NCI-H2107 treated with DMSO at 0.1 percent for 48 hours (cell line): ENCODE results near the gene DDHD1.
"Not testable (repeated sequence)": the region's sequence is repeated elsewhere in the genome, so short reads cannot be mapped to it uniquely, and the experiment has no call there.

Experiments
- DNase-seq: peaks from one replicate; lab custom pipeline; 2025; ENCODE audit not compliant: unreplicated experiment; lab: John Stamatoyannopoulos, UW

Gene DDHD1

GRCh38 chr14:53109105-53110041 is 43.8 kb downstream of the DDHD1 start:
- no peak for DNase-seq

GRCh38 chr14:53108292-53109104 is 44.6 kb downstream of the DDHD1 start:
- no peak for DNase-seq

GRCh38 chr14:53106768-53107167 is 46.4 kb downstream of the DDHD1 start:
- no peak for DNase-seq

GRCh38 chr14:53103636-53104340 is 49.3 kb downstream of the DDHD1 start:
- DNase-seq = no peak

- no peak for DNase-seq
Measured at GRCh38 chr14:53093206-53093605, 59.9 kb downstream of the DDHD1 start.

GRCh38 chr14:53090853-53091252 is 62.3 kb downstream of the DDHD1 start:
- no peak for DNase-seq

GRCh38 chr14:53084954-53085353 is 68.2 kb downstream of the DDHD1 start:
- not testable (repeated sequence) for DNase-seq

- DNase-seq = no peak
Measured at GRCh38 chr14:53064475-53064874, 88.6 kb downstream of the DDHD1 start.

GRCh38 chr14:53062856-53063255 is 90.3 kb downstream of the DDHD1 start:
- DNase-seq = no peak

GRCh38 chr14:53060046-53060445 is 93.1 kb downstream of the DDHD1 start:
- no peak for DNase-seq

- peak; percentile 64 for DNase-seq
Measured at GRCh38 chr14:53055003-53055402, 98.1 kb downstream of the DDHD1 start.

GRCh38 chr14:53054457-53054856 is 98.7 kb downstream of the DDHD1 start:
- DNase-seq = no peak

- DNase-seq = no peak
Measured at GRCh38 chr14:53048631-53049030, 104.5 kb downstream of the DDHD1 start.

- DNase-seq = no peak
Measured at GRCh38 chr14:53047307-53048069, 105.6 kb downstream of the DDHD1 start.

- no peak for DNase-seq
Measured at GRCh38 chr14:53044486-53044885, 108.6 kb downstream of the DDHD1 start.

- no peak for DNase-seq
Measured at GRCh38 chr14:53043027-53043581, 110.0 kb downstream of the DDHD1 start.

- DNase-seq = no peak
Measured at GRCh38 chr14:53042480-53042879, 110.6 kb downstream of the DDHD1 start.

- no peak for DNase-seq
Measured at GRCh38 chr14:53041067-53041466, 112.1 kb downstream of the DDHD1 start.

- no peak for DNase-seq
Measured at GRCh38 chr14:53038629-53039028, 114.5 kb downstream of the DDHD1 start.

GRCh38 chr14:53037016-53037415 is 116.1 kb downstream of the DDHD1 start:
- no peak for DNase-seq
